GM19023 (cell line): ENCODE data around the gene DNLZ.
"Not testable (repeated sequence)": the region's sequence is repeated elsewhere in the genome, so short reads cannot be mapped to it uniquely, and the experiment has no call there.

Experiments
- ATAC-seq: cut with Tn5 transposase; IDR thresholded peaks from one replicate; pipeline ENCODE4 v1.9.1; 2021; ENCODE audit warnings: mild to moderate bottlenecking, moderate library complexity; ENCODE audit not compliant: unreplicated experiment

Gene DNLZ

GRCh38 chr9:136363106-136363948 is at the start of gene DNLZ:
Gene DNLZ, minus strand, starts transcription at chr9:136363744. Its CDS starts 30 bp downstream, at chr9:136363714.
- peak; percentile 69 for ATAC-seq

DNA sequence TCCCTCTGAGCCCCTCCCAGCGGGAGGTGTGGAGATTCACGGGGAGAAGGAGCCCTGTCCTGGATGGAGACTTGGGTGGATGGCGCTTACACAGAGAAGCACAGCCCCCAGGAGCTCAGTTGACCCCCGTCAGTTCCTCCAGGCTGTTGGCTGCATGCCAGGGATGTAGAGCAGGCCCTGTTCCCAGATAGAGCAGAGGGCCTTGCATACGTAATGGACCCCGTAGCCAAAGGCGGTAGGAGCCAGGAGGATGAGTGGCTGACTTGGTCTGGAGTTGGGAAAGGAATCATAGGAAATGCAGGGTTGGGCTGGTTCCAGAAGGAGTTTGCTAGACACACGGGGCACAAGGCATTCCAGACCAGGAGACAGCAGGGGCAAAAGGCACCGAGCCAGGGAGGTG is 49.4 kb upstream of the DNLZ start:
- no peak for ATAC-seq

GRCh38 chr9:136411378-136411777 is 47.8 kb upstream of the DNLZ start:
- no peak for ATAC-seq

DNA sequence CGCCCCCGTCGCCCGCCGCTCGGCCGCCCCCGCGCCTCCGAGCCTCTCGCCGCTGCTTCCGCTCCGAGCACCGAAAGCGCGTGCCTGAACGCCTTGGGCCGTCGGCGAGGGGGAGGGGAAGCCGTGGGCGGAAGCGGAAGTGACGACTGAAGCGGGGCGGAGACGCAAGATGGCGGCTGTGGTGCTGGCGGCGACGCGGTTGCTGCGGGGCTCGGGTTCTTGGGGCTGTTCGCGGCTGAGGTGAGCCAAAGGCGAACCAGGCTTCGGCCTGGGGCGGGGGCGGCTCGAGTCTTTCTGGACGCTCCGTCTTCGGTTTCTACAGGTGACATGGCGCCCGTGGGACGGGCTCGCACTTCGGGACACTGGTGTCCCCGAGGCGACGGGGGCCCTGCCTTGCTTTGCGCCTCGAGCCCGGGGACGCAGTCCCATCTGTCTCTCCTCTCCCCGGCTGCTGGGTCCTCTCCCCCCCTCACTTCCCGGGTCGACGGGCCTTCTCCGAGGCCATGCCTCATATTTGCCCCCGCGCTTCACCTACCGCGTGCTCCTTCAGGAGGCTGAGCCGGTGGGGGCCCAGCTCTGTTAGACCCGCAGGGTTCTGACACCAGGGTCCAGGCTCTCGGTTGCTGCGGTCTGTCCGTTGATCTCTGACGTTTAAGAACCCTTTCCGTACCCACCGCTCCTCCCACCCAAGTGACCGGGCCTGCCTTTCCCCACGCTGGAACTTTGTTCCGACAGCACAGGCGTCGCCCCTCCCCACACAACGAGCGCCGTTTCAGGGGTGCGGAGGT is 47.1 kb upstream of the DNLZ start, which contains the start of the genes ENTR1 and PMPCA:
Gene ENTR1 (minus strand): TSS at position 115 of the 788 bp plus-strand sequence. CDS start 217 bp downstream, outside the sequence.
Gene PMPCA (plus strand): TSS at position 159 of the 788 bp plus-strand sequence. CDS start 11 bp downstream, at position 170.
- peak; percentile 72 for ATAC-seq

- peak; percentile 13 for ATAC-seq
These were observed 46.3 kb upstream of the DNLZ start for GRCh38 chr9:136409557-136410455.

GRCh38 chr9:136407911-136408310 is 44.4 kb upstream of the DNLZ start:
- ATAC-seq = no peak

- not testable (repeated sequence) for ATAC-seq
These were observed 43.5 kb upstream of the DNLZ start for GRCh38 chr9:136407061-136407460.

- not testable (repeated sequence) for ATAC-seq
These were observed 42.4 kb upstream of the DNLZ start for GRCh38 chr9:136405904-136406303.

GRCh38 chr9:136405481-136405880 is 41.9 kb upstream of the DNLZ start:
- ATAC-seq = no peak

- no peak for ATAC-seq
These were observed 41.2 kb upstream of the DNLZ start for GRCh38 chr9:136404801-136405136.

DNA sequence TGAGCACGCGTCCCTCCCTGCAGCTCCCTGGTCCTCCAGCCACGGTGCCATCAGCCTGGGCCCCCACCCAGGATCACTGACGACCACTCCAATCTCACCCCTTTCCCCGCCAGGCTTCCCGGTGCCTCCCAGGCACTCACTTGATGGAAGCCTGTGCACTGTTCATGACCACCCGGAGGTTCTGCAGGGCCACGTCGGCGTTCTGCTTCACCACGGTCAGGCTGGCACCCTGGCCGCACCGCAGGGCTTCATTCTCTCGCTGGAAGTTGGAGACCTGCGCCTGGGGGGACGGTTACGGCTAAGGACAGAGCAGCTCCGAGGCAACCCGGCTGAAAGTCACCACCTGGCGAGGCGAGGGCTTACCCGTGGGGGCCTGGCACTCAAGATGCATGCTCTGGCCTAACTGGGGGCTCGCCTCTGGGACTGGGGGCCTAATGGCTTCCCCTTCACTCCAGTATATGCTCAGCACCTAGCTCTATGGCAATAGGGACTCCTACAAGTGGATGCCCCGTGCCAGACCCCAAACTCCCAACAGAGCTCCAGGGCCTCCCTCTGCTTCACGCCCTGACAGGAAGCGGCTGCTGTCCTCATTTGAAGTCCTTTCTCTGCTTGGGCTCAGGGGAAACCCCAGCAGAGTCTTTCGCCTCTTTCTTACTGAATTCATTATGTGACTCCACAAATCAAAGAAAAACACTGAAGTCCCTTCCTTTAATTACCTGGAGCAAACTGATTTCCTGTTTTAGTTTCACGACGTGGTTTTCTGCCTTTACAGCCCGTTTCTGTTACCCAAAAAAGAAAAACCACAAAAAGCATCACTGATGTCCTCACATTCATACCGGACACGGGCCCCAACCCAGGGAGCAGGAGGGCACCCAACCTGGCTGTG is 40.6 kb upstream of the DNLZ start:
- ATAC-seq = no peak

- ATAC-seq = peak; percentile 40
These were observed 40.0 kb upstream of the DNLZ start for GRCh38 chr9:136403538-136403914.

GRCh38 chr9:136402067-136402466 is 38.5 kb upstream of the DNLZ start:
- no peak for ATAC-seq

- ATAC-seq = no peak
These were observed 37.8 kb upstream of the DNLZ start for GRCh38 chr9:136401173-136401922.

DNA sequence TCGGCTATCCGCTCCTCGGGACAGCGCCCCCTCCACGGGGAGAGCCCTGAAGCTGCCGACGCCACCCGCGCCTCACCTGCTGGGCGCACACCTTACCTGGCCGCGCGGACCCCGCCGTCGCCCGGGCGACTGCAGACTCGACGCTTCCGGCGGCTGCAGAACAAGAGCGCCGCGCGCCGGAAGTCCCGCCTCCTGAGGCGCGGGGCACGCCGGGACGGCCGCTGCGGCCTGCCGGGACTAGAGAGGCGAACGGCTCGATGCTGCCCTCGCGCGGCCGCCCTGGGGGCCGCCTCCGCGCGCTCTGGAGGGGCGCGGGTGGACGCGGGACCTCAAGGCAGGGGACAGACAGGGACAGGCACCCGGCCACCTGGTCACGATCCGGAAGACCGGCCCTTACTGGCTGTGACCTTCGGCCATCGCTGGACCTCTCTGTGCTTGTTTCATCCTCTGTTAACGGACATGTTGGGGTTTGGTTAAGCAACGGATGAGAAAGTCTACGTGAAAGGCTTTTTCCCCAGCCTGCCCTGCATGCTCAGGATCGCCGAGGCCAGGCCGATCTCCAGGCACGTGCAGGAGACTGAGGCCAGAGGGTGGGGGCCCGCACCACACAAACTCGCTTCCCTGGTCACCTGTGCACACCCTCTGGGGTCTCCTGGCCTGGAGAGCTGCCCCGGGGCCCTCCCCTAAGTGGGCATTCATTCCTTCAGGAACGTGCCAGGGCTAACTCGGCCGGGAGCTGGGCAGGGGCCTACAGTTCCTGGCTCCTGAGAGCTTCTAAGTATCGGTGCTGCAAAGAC is 36.7 kb upstream of the DNLZ start, which contains the start of gene SNAPC4:
Gene SNAPC4 (minus strand): TSS at position 133 of the 797 bp plus-strand sequence. CDS start 1,742 bp downstream, outside the sequence.
- peak; percentile 61 for ATAC-seq

GRCh38 chr9:136399176-136400037 is 35.9 kb upstream of the DNLZ start:
- ATAC-seq = no peak

DNA sequence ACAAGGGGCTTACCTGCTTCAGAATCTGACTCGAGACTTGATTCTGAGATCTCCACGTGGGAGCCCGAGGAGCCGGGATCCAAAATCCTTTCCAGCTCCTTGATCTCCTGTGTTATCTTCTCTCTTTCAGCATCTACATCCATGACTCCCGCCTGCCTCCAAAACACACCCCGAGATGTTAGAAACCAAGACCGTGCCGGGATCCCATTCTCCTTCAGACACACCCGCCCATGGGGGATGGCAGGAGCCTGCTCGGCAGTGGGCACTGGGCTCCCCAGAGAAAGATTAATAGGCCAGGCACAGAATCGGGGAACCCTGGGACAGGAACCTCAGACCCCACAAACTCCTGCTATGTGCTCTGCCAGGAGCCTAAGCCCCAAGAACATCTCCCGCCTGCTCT is 34.7 kb upstream of the DNLZ start:
- ATAC-seq = no peak
